Loucy (cell line): ENCODE data around the gene FA2H.

Source experiments
- CTCF ChIP-seq: fragments of 200-600 bp; sonication (generic); conservative IDR thresholded peaks from 2 replicates; pipeline ENCODE4 v1.5.1; 2014; ENCODE audit warnings: mild to moderate bottlenecking, antibody characterized with exemption, low read length
- EZH2phosphoT487 ChIP-seq: fragments of 200-600 bp; IDR thresholded peaks from 2 replicates; pipeline ENCODE4 v1.6.1; 2018; ENCODE audit warnings: antibody characterized with exemption, mild to moderate bottlenecking, moderate library complexity, borderline replicate concordance

- TF ChIP-seq CTCF (no peak), EZH2phosphoT487 (no peak)
These were observed 94.6 kb downstream of the FA2H start for GRCh38 chr16:74679983-74680382.
